Measurements from ENCODE around the gene MYH8. TPM values are rescaled to one million over a fixed set of nuclear protein-coding genes. Genes with fewer than 3 reads are reported as not detected.

MYH8 gene
- total and polyA plus RNA-seq, 2 experiments from 2014 or later = not detected

GRCh38 chr17:10384175-10384574 is 37.6 kb downstream of the MYH8 start:
- H3K27me3 Mint-ChIP-seq (ENCODE audit: insufficient read depth, low read depth, poor library complexity) = peaks cover 2% of the 10 kb centered on the region
- H3K36me3 Mint-ChIP-seq (ENCODE audit: low read depth) = no peaks in the 10 kb centered on the region
- Histone ChIP-seq H3K4me2 (no peak overlapping the region), H4K20me1 (replicated peaks; ENCODE audit: insufficient read depth) (no peaks in the 10 kb centered on the region), H3K36me3 (ENCODE audit: insufficient read depth) (no peaks in the 10 kb centered on the region), H3K4me3 (no peak overlapping the region), H3K27me3 (ENCODE audit: insufficient read depth) (no peaks in the 10 kb centered on the region), H3K4me1 (ENCODE audit: insufficient read depth) (no peaks in the 10 kb centered on the region), H3K79me2 (replicated peaks; ENCODE audit: insufficient read depth) (no peaks in the 10 kb centered on the region), H3F3A (replicated peaks; ENCODE audit: low read depth) (no peaks in the 10 kb centered on the region), H3K27ac (ENCODE audit: low read depth) (no peak overlapping the region), H3K9me2 (ENCODE audit: insufficient read depth) (no peaks in the 10 kb centered on the region), H2AFZ (peak overlapping the region; percentile 52; the same call in 1 of the 2 replicates)
- H3K27ac Mint-ChIP-seq = no peak overlapping the region
- ATAC-seq (no peak), DNase-seq (ENCODE audit: low spot score) (peak; percentile 11)
- no peak overlapping the region for H3K4me3 Mint-ChIP-seq
- H3K4me1 Mint-ChIP-seq = peaks cover 22% of the 10 kb centered on the region
- TF ChIP-seq POLR2AphosphoS5 (IDR thresholded peaks at IDR 0.05; ENCODE audit: low read depth) = no peak
- TF ChIP-seq, protein P1, sequence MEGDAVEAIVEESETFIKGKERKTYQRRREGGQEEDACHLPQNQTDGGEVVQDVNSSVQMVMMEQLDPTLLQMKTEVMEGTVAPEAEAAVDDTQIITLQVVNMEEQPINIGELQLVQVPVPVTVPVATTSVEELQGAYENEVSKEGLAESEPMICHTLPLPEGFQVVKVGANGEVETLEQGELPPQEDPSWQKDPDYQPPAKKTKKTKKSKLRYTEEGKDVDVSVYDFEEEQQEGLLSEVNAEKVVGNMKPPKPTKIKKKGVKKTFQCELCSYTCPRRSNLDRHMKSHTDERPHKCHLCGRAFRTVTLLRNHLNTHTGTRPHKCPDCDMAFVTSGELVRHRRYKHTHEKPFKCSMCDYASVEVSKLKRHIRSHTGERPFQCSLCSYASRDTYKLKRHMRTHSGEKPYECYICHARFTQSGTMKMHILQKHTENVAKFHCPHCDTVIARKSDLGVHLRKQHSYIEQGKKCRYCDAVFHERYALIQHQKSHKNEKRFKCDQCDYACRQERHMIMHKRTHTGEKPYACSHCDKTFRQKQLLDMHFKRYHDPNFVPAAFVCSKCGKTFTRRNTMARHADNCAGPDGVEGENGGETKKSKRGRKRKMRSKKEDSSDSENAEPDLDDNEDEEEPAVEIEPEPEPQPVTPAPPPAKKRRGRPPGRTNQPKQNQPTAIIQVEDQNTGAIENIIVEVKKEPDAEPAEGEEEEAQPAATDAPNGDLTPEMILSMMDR (conservative IDR thresholded peaks at IDR 0.05; ENCODE audit: low read depth in 2 of 2) = 0 out of 4 replicates have a peak, but pooled peaks of 1 of the 2 experiments have one; percentile 3
- TF ChIP-seq JUNB (IDR thresholded peaks at IDR 0.05; ENCODE audit: unreplicated experiment) = no peak
- H3K9me3 Mint-ChIP-seq = no peaks in the 10 kb centered on the region

DNA sequence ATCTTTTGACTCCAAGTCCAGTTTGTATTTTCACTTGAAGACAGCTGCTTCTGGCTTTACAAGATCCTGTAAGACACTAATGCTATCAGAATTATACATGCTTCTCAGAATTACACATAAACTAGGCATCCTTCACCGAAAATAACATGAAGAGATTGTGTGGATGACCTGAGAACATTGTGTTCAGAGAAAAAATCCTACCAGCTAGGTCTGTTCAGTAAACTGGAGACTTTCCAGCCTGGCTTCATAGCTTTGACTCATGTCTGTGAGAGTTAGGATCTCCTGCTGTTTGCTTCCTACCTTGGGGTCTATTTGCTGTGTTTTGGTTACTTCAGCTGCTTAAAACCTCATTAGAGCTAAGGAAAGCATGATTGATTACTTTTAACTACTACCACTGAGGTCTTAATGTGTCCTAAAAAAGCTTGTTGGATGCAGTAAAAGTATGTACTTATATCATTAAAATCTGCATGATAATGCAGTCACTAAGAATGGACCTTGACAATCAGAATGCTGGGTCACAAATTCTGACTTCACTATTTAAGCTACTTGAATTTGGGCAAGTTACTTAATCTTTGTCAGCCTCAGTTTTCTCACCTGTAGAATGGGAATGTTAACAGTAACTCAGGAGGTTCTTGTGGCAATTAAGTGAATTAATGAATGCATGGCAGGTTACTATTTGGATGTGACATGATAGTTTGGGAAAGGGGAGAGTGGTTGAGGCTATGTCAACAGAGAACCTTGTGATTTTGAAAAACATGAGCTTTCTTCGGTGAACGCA is 40.9 kb downstream of the MYH8 start:
- ATAC-seq (no peak), DNase-seq (ENCODE audit: low spot score) (no peak)
- H3K36me3 ChIP-seq (ENCODE audit: insufficient read depth) = no peaks in the 10 kb centered on the region
- no peaks in the 10 kb centered on the region for H4K20me1 ChIP-seq (replicated peaks; ENCODE audit: insufficient read depth)
- H3K79me2 ChIP-seq (replicated peaks; ENCODE audit: insufficient read depth) = no peaks in the 10 kb centered on the region
- Mint-ChIP-seq H3K36me3 (ENCODE audit: low read depth) (no peaks in the 10 kb centered on the region), H3K4me1 (peaks cover 24% of the 10 kb centered on the region), H3K4me3 (no peak overlapping the region), H3K27ac (no peak overlapping the region), H3K9me3 (no peaks in the 10 kb centered on the region), H3K27me3 (ENCODE audit: insufficient read depth, low read depth, poor library complexity) (peaks cover 6% of the 10 kb centered on the region)
- no peaks in the 10 kb centered on the region for H3K27me3 ChIP-seq (ENCODE audit: insufficient read depth)
- H3K27ac ChIP-seq (ENCODE audit: low read depth) = no peak overlapping the region
- H3K9me2 ChIP-seq (ENCODE audit: insufficient read depth) = no peaks in the 10 kb centered on the region
- no peaks in the 10 kb centered on the region for H3K4me1 ChIP-seq (ENCODE audit: insufficient read depth)
- H3K4me2 ChIP-seq = no peak overlapping the region
- no peaks in the 10 kb centered on the region for H3F3A ChIP-seq (replicated peaks; ENCODE audit: low read depth)
- no peak overlapping the region for H2AFZ ChIP-seq
- no peak overlapping the region for H3K4me3 ChIP-seq
- TF ChIP-seq EZH2 (IDR thresholded peaks at IDR 0.05; ENCODE audit: low read depth, unreplicated experiment) (no peak), ZNF331 (CRISPR knock-in tag; IDR thresholded peaks at IDR 0.05; ENCODE audit: low read depth) (no peak), ZNF114 (CRISPR knock-in tag; IDR thresholded peaks at IDR 0.05) (no peak), STAT1 (IDR thresholded peaks at IDR 0.05; ENCODE audit: unreplicated experiment) (no peak), POLR2AphosphoS5 (IDR thresholded peaks at IDR 0.05; ENCODE audit: low read depth) (no peak), CREB1 (CRISPR knock-in tag; IDR thresholded peaks at IDR 0.05; ENCODE audit: low read depth) (no peak), EZH2phosphoT487 (IDR thresholded peaks at IDR 0.05; ENCODE audit: unreplicated experiment) (no peak), NANOG (IDR thresholded peaks at IDR 0.05; ENCODE audit: borderline replicate concordance) (no peak), JUNB (IDR thresholded peaks at IDR 0.05; ENCODE audit: unreplicated experiment) (no peak), ETS1 (IDR thresholded peaks at IDR 0.05) (no peak)
- TF ChIP-seq, protein P2, sequence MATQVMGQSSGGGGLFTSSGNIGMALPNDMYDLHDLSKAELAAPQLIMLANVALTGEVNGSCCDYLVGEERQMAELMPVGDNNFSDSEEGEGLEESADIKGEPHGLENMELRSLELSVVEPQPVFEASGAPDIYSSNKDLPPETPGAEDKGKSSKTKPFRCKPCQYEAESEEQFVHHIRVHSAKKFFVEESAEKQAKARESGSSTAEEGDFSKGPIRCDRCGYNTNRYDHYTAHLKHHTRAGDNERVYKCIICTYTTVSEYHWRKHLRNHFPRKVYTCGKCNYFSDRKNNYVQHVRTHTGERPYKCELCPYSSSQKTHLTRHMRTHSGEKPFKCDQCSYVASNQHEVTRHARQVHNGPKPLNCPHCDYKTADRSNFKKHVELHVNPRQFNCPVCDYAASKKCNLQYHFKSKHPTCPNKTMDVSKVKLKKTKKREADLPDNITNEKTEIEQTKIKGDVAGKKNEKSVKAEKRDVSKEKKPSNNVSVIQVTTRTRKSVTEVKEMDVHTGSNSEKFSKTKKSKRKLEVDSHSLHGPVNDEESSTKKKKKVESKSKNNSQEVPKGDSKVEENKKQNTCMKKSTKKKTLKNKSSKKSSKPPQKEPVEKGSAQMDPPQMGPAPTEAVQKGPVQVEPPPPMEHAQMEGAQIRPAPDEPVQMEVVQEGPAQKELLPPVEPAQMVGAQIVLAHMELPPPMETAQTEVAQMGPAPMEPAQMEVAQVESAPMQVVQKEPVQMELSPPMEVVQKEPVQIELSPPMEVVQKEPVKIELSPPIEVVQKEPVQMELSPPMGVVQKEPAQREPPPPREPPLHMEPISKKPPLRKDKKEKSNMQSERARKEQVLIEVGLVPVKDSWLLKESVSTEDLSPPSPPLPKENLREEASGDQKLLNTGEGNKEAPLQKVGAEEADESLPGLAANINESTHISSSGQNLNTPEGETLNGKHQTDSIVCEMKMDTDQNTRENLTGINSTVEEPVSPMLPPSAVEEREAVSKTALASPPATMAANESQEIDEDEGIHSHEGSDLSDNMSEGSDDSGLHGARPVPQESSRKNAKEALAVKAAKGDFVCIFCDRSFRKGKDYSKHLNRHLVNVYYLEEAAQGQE (IDR thresholded peaks at IDR 0.05; ENCODE audit: unreplicated experiment) = no peak
- TF ChIP-seq, protein P1 (conservative IDR thresholded peaks at IDR 0.05; ENCODE audit: low read depth in 2 of 2) = no peak
